ENCODE results near the gene PRKCZ. TPM values are rescaled to one million over a fixed set of nuclear protein-coding genes. Genes with fewer than 3 reads are reported as not detected.
A peak's percentile ranks its signal among the peaks of the same experiment; 100 is the strongest.

Gene PRKCZ
- polyA plus RNA-seq, 1 of the 3 experiments (the other 2 are of a cell fraction) = 24.2 TPM

DNA sequence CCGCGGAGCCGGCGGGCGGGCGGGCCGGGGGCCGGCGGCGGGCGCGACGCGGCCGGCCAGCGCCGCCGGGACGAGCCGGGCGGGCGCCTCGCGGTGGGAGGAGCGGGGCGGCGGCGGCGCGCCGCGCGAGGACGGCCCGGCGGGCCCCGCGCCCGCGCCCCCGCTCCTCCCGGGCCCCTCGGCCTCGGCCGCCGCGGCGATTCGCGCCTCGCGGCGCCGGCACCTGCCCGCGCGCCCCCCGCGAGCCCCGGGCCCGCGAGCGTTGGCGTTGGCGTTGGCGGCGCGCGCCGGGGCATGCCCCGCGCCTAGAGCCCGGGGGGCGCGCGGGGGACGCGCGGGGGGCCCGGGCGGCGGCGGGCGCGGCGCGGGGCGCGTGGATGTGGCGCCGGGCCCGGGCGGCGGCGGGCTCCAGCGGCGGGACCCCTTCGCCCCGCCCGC, 178.0 kb downstream of the PRKCZ start, which contains the start of gene SKI (continued):
- no peak for TF ChIP-seq REST (IDR thresholded peaks at IDR 0.05; ENCODE audit: low read depth, low read length)
- TF ChIP-seq NFIC (IDR thresholded peaks at IDR 0.05; ENCODE audit: borderline replicate concordance) = no peak
- TF ChIP-seq RFX5 (IDR thresholded peaks at IDR 0.05; ENCODE audit: low read length) = no peak
- no peak for TF ChIP-seq YY1 (IDR thresholded peaks at IDR 0.05; ENCODE audit: low read depth)
- TF ChIP-seq RCOR1 (IDR thresholded peaks at IDR 0.05; ENCODE audit: low read length) = no peak
- TF ChIP-seq GABPA (IDR thresholded peaks at IDR 0.05; ENCODE audit: low read depth) = no peak
- TF ChIP-seq JUND (IDR thresholded peaks at IDR 0.05) = no peak
- no peak for TF ChIP-seq GATA2 (CRISPR knock-in tag; IDR thresholded peaks at IDR 0.05)
- no peak for TF ChIP-seq POLR2AphosphoS5 (IDR thresholded peaks at IDR 0.05; ENCODE audit: low read depth, low read length)
- no peak for TF ChIP-seq PBX3 (IDR thresholded peaks at IDR 0.05)

GRCh38 chr1:2228694-2229036, 178.5 kb downstream of the PRKCZ start:
- no peaks in the 10 kb centered on the region for H3F3A ChIP-seq (replicated peaks; ENCODE audit: insufficient read depth)
- peaks cover 49% of the 10 kb centered on the region for H4K20me1 ChIP-seq (ENCODE audit: insufficient read depth)
- H3K9me3 ChIP-seq = no peaks in the 10 kb centered on the region
- POLR2A ChIA-PET = interaction anchor here (0.7 to 1.7 kb wide), 4 partner anchors 12 to 163 kb away, joined by 3 to 4 read pairs (median 4); partner anchors contain the start of genes MORN1 and RER1
- peaks cover 54% of the 10 kb centered on the region for H3K79me2 ChIP-seq (ENCODE audit: insufficient read depth)
- no peak for DNase-seq
- peak overlapping the region in 1 of 2 experiments; percentile 56; a peak in 3 of 4 replicates for H3K27ac ChIP-seq (ENCODE audit: low read depth in 2 of 2, low read length in 1 of 2)
- H3K4me2 ChIP-seq = peak overlapping the region; percentile 96; the same call in 1 of the 2 replicates
- H3K9me2 ChIP-seq = no peaks in the 10 kb centered on the region
- no peak overlapping the region for H2AFZ ChIP-seq (ENCODE audit: low read depth)
- no CpG with 5 or more reads among the region's 50 CpGs for WGBS (ENCODE audit: low lambda C conversion rate)
- H3K4me1 ChIP-seq (ENCODE audit: control insufficient read depth in 1 of 2, insufficient read depth in 2 of 2, low read depth in 1 of 2, low read length in 1 of 2) = peaks cover 0 to 48% of the 10 kb centered on the region in 2 experiments; a peak in 2 of 4 replicates
- no peaks in the 10 kb centered on the region for H3K27me3 ChIP-seq (ENCODE audit: insufficient read depth)
- no peak for TF ChIP-seq PBX3 (IDR thresholded peaks at IDR 0.05)
- TF ChIP-seq JUND (IDR thresholded peaks at IDR 0.05) = no peak
- TF ChIP-seq GABPA (IDR thresholded peaks at IDR 0.05; ENCODE audit: low read depth) = no peak
- TF ChIP-seq FOSL2 (IDR thresholded peaks at IDR 0.05; ENCODE audit: borderline replicate concordance, low read depth) = no peak
- TF ChIP-seq, protein P1, sequence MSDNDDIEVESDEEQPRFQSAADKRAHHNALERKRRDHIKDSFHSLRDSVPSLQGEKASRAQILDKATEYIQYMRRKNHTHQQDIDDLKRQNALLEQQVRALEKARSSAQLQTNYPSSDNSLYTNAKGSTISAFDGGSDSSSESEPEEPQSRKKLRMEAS (IDR thresholded peaks at IDR 0.05; ENCODE audit: low read depth) = no peak
- TF ChIP-seq RAD21 (IDR thresholded peaks at IDR 0.05; ENCODE audit: low read length) = no peak
- TF ChIP-seq EZH2phosphoT487 (IDR thresholded peaks at IDR 0.05; ENCODE audit: borderline replicate concordance, low read depth) = no peak
- no peak for TF ChIP-seq RXRA (IDR thresholded peaks at IDR 0.05; ENCODE audit: borderline replicate concordance, low read depth)
- TF ChIP-seq, protein P2, sequence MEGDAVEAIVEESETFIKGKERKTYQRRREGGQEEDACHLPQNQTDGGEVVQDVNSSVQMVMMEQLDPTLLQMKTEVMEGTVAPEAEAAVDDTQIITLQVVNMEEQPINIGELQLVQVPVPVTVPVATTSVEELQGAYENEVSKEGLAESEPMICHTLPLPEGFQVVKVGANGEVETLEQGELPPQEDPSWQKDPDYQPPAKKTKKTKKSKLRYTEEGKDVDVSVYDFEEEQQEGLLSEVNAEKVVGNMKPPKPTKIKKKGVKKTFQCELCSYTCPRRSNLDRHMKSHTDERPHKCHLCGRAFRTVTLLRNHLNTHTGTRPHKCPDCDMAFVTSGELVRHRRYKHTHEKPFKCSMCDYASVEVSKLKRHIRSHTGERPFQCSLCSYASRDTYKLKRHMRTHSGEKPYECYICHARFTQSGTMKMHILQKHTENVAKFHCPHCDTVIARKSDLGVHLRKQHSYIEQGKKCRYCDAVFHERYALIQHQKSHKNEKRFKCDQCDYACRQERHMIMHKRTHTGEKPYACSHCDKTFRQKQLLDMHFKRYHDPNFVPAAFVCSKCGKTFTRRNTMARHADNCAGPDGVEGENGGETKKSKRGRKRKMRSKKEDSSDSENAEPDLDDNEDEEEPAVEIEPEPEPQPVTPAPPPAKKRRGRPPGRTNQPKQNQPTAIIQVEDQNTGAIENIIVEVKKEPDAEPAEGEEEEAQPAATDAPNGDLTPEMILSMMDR (IDR thresholded peaks at IDR 0.05) = no peak
- TF ChIP-seq FOXJ3 (CRISPR knock-in tag; IDR thresholded peaks at IDR 0.05) = no peak
- TF ChIP-seq GATA2 (CRISPR knock-in tag; IDR thresholded peaks at IDR 0.05) = no peak
- no peak for TF ChIP-seq RFX5 (IDR thresholded peaks at IDR 0.05; ENCODE audit: low read length)
- TF ChIP-seq TCF12 (IDR thresholded peaks at IDR 0.05) = no peak
- TF ChIP-seq USF1 (IDR thresholded peaks at IDR 0.05; ENCODE audit: borderline replicate concordance, low read depth) = no peak
- TF ChIP-seq RCOR1 (IDR thresholded peaks at IDR 0.05; ENCODE audit: low read length) = no peak
- no peak for TF ChIP-seq NFIC (IDR thresholded peaks at IDR 0.05; ENCODE audit: borderline replicate concordance)
- no peak for TF ChIP-seq SMC3 (IDR thresholded peaks at IDR 0.05; ENCODE audit: low read depth, low read length)
- TF ChIP-seq NRF1 (IDR thresholded peaks at IDR 0.05; ENCODE audit: low read depth, low read length) = no peak
- no peak for TF ChIP-seq EP300 (IDR thresholded peaks at IDR 0.05; ENCODE audit: borderline replicate concordance in 1 of 2, low read depth in 1 of 2, low read length in 1 of 2)
- TF ChIP-seq CHD2 (IDR thresholded peaks at IDR 0.05; ENCODE audit: low read length, partially characterized antibody) = no peak
- H3K36me3 ChIP-seq (replicated peaks in 1 of 2; ENCODE audit: control insufficient read depth in 1 of 2, insufficient read depth in 2 of 2, low read length in 1 of 2) = no peaks in the 10 kb centered on the region
- CTCF ChIA-PET = interaction anchor here (0.8 to 9.4 kb wide), 12 partner anchors 11 to 154 kb away, joined by 3 to 47 read pairs (median 4); partner anchors contain the start of gene FAAP20
- peak overlapping the region; percentile 65 to 71 for H3K4me3 ChIP-seq (ENCODE audit: low read depth in 2 of 2, low read length in 1 of 2)
- H3K9ac ChIP-seq = no peak overlapping the region; the same call in 1 of the 2 replicates

Data from SK-N-SH (cell line).